Heart right ventricle (tissue), 16 donors: ENCODE measurements around the gene CHRNA4. TPM values are rescaled to one million over a fixed set of nuclear protein-coding genes. Genes with fewer than 3 reads are reported as not detected.

Experiments used
- ATAC-seq, 8 donors: fragments of 200-7000 bp; cut with Tn5 transposase; one replicate each; pipeline ENCODE4 v1.9.1; 2020; ENCODE audit warnings: mild to moderate bottlenecking in 8 of 8, moderate library complexity in 8 of 8, moderate number of reproducible peaks in 1 of 8
- DNase-seq, 2 donors: peaks; one replicate each; pipeline ENCODE4 v3.0.0-alpha.2; 2020
- H3K27ac ChIP-seq, 10 donors: fragments of 200-600 bp; sonication (generic) in 2 of 10; one replicate each; pipeline versions ENCODE4 v1.5.0 to v1.8.0; 2020 to 2022; ENCODE audit warnings: mild to moderate bottlenecking in 3 of 10
- H3K27me3 ChIP-seq, 7 donors: fragments of 200-600 bp; one replicate each; pipeline ENCODE4 v1.8.0; 2021 to 2022; ENCODE audit warnings: mild to moderate bottlenecking in 2 of 7
- H3K36me3 ChIP-seq, 9 donors: fragments of 200-600 bp; sonication (generic) in 1 of 9; one replicate each; pipeline versions ENCODE4 v1.5.0 to v1.8.0; 2020 to 2022; ENCODE audit warnings: mild to moderate bottlenecking in 2 of 9
- H3K4me1 ChIP-seq, 9 donors: fragments of 200-600 bp; sonication (generic) in 1 of 9; one replicate each; pipeline versions ENCODE4 v1.5.0 to v1.8.0; 2020 to 2022; ENCODE audit warnings: mild to moderate bottlenecking in 4 of 9
- H3K4me3 ChIP-seq, 10 donors: fragments of 200-600 bp; sonication (generic) in 2 of 10; one replicate each; pipeline versions ENCODE4 v1.5.0 to v1.8.0; 2020 to 2022; ENCODE audit warnings: mild to moderate bottlenecking in 7 of 10, moderate library complexity in 2 of 10
- H3K9me3 ChIP-seq, 11 donors: fragments of 200-600 bp in 10 of 11; sonication (generic) in 2 of 11; one replicate each; pipeline versions ENCODE4 v1.5.0 to v1.8.0; 2013 to 2022; ENCODE audit warnings: mild to moderate bottlenecking in 2 of 11, control low read depth in 1 of 11, moderate library complexity in 1 of 11
- CTCF ChIP-seq, 9 donors: fragments of 200-600 bp; sonication (generic) in 2 of 9; IDR thresholded peaks; one replicate each; pipeline versions ENCODE4 v1.5.0 to v1.8.0; 2021 to 2022; ENCODE audit warnings: antibody characterized with exemption in 9 of 9, mild to moderate bottlenecking in 5 of 9, moderate library complexity in 1 of 9
- WGBS, 2 donors: extraction: QIAGEN DNeasy Blood & Tissue Kit; methylation state at CpG; one replicate each; pipeline ENCODE4 v1.1.7; 2013; ENCODE audit warnings: inconsistent platforms in 1 of 2; 5-methylcytosine and 5-hydroxymethylcytosine counted together
- intact Hi-C, 10 donors: fragments of 100-400 bp; cut with DNase I; formaldehyde crosslinking; loops; one replicate each; pipeline versions ENCODE4 v1.11.1 to v1.14.2; 2022
- polyA plus RNA-seq, 2 donors: library from polyadenylated mRNA; stranded (reverse); fragments of 200-250 nt; gene quantifications; one replicate each; pipeline ENCODE4 v1.2.3, GENCODE V29; 2013
- total RNA-seq, 10 donors: library from RNA; stranded (reverse); fragmentation: NEBNext Ultra II Directional in 3 of 10; extraction: Animal tissue kit (Norgen Biotek cat#: 25700) in 3 of 10; gene quantifications; one replicate each; pipeline versions ENCODE4 v1.2.1 to v1.2.4, GENCODE V29; 2021 to 2023
- donor health status: Arrhythmogenic right ventricular cardiomyopathy.
- donor health status: ischemic (EF 13 %, LVEDD 7.1; RV severe dilation, severe dysfunction).
- donor health status: healthy with polysubstance abuse.
- donor health status: DM: no; HTN: yes; CAD: no.
- donor health status: DM: no; HTN: no; CAD: no.
- donor health status: ischemic (EF 25% LVEDD 6.9; RV normal size, moderate dysfunction).
- donor health status: ischemic (EF 25% LVEDD 5.7; RV mildly dilated, moderate dysfunction).
- donor health status: healthy.
- donor health status: DM: yes; HTN: yes; CAD: no.
- donor health status: Ischemic cardiomyopathy.
- donor health status: ischemic (EF 35%, LVEDD 5.7; RV mildly dilated, moderate dysfunction).
- donor health status: nonischemic (EF 11% LVEDD 7.7; RV severe dilation, severe dysfunction).
- donor health status: DM: yes; HTN: yes; CAD: no.
- donor health status: PGD.
- donor health status: ischemic (EF 29% LVEDD 5.4; RV normal size, mild dysfunction).
- donor health status: nonischemic (EF 23%, LVEDD 6.1; RV moderate dilation, normal function).

CHRNA4 gene
- total and polyA plus RNA-seq, 12 donors, result 0.06 to 1.5 (median 0.90) TPM; not detected in 4

GRCh38 chr20:63397946-63398450, 36.8 kb upstream of the CHRNA4 start:
- Histone ChIP-seq H3K4me1 (no peaks in the 10 kb centered on the region), H3K36me3 (no peaks in the 10 kb centered on the region), H3K9me3 (no peaks in the 10 kb centered on the region), H3K27me3 (peaks cover 0 to 77% (median 29%) of the 10 kb centered on the region in 7 donors), H3K27ac (no peak overlapping the region), H3K4me3 (no peak overlapping the region)
- intact Hi-C loops, result no loop called here
- DNase-seq, result no peak
- 83 to 84% methylated on average over 25 of the region's 25 CpGs for WGBS, 2 donors
- ATAC-seq, result no peak
- no peak for TF ChIP-seq CTCF (IDR thresholded peaks at IDR 0.05)

GRCh38 chr20:63397155-63397843, 36.1 kb upstream of the CHRNA4 start:
- DNase-seq (no peak), ATAC-seq (no peak)
- Histone ChIP-seq H3K27me3 (peaks cover 0 to 71% (median 31%) of the 10 kb centered on the region in 7 donors), H3K4me1 (no peaks in the 10 kb centered on the region), H3K4me3 (no peak overlapping the region), H3K27ac (no peak overlapping the region), H3K36me3 (no peaks in the 10 kb centered on the region), H3K9me3 (no peaks in the 10 kb centered on the region)
- no peak for TF ChIP-seq CTCF (IDR thresholded peaks at IDR 0.05)
- WGBS, 2 donors, result 81 to 82% methylated on average over 30 of the region's 30 CpGs
- intact Hi-C loops, result no loop called here

GRCh38 chr20:63396300-63396699, 35.2 kb upstream of the CHRNA4 start:
- Histone ChIP-seq H3K27ac (no peak overlapping the region), H3K4me3 (no peak overlapping the region), H3K27me3 (peaks cover 0 to 76% (median 31%) of the 10 kb centered on the region in 7 donors), H3K9me3 (peaks cover 0 to 4% (median 0%) of the 10 kb centered on the region in 11 donors), H3K4me1 (no peaks in the 10 kb centered on the region), H3K36me3 (no peaks in the 10 kb centered on the region)
- ATAC-seq (no peak), DNase-seq (no peak)
- WGBS, 2 donors, result 88 to 91% methylated on average over 12 of the region's 12 CpGs
- intact Hi-C loops, result no loop called here
- no peak for TF ChIP-seq CTCF (IDR thresholded peaks at IDR 0.05)

- 70 to 78% methylated on average over 14 of the region's 14 CpGs for WGBS, 2 donors
- DNase-seq (no peak), ATAC-seq (no peak)
- Histone ChIP-seq H3K9me3 (peaks cover 0 to 10% (median 0%) of the 10 kb centered on the region in 11 donors), H3K27ac (no peak overlapping the region), H3K4me3 (no peak overlapping the region), H3K36me3 (no peaks in the 10 kb centered on the region), H3K4me1 (no peaks in the 10 kb centered on the region), H3K27me3 (peaks cover 0 to 71% (median 28%) of the 10 kb centered on the region in 7 donors)
- TF ChIP-seq CTCF (IDR thresholded peaks at IDR 0.05), result no peak
- intact Hi-C loops, result no loop called here
These were observed 34.6 kb upstream of the CHRNA4 start for GRCh38 chr20:63395723-63396122.
